IPS-15b (cell line): Measurements from ENCODE around the gene ARMC12.

Source experiments
- H3K27me3 ChIP-seq: one replicate; pipeline ENCODE4 v1.6.1; 2013; ENCODE audit warnings: low read length; ENCODE audit not compliant: control insufficient read depth, insufficient read depth
- H3K36me3 ChIP-seq: one replicate; pipeline ENCODE4 v1.6.1; 2013; ENCODE audit warnings: low read length; ENCODE audit not compliant: control insufficient read depth, insufficient read depth
- H3K4me1 ChIP-seq: one replicate; pipeline ENCODE4 v1.6.1; 2013; ENCODE audit warnings: mild to moderate bottlenecking, low read length; ENCODE audit not compliant: control insufficient read depth, insufficient read depth
- H3K4me3 ChIP-seq: one replicate; pipeline ENCODE4 v1.5.1; 2013; ENCODE audit warnings: low read depth, low read length
- H3K9ac ChIP-seq: one replicate; pipeline ENCODE4 v1.6.1; 2013; ENCODE audit warnings: low read depth, mild to moderate bottlenecking, low read length
- H3K9me3 ChIP-seq: one replicate; pipeline ENCODE4 v1.6.1; 2013; ENCODE audit warnings: mild to moderate bottlenecking, low read length; ENCODE audit not compliant: control insufficient read depth, insufficient read depth

ARMC12 gene

DNA sequence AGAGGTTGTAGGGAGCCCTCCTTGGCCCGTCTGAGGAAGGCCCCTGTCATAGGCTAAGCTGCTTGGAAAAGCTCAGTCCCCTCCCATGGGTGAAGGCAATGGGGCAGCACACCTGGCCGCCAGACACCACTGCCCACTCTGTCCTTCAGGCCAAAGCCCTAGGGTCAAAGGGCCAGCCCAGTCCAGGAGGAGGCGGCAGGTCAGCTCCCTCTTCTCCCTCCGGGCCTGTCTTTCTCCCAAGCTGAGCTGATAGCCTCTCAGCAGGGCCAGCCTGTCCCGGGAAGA lies 34.5 kb downstream of the ARMC12 start:
- Histone ChIP-seq H3K4me1 (no peaks in the 10 kb centered on the region), H3K9me3 (no peaks in the 10 kb centered on the region), H3K27me3 (no peaks in the 10 kb centered on the region), H3K4me3 (no peak overlapping the region), H3K9ac (no peak overlapping the region), H3K36me3 (no peaks in the 10 kb centered on the region)

DNA sequence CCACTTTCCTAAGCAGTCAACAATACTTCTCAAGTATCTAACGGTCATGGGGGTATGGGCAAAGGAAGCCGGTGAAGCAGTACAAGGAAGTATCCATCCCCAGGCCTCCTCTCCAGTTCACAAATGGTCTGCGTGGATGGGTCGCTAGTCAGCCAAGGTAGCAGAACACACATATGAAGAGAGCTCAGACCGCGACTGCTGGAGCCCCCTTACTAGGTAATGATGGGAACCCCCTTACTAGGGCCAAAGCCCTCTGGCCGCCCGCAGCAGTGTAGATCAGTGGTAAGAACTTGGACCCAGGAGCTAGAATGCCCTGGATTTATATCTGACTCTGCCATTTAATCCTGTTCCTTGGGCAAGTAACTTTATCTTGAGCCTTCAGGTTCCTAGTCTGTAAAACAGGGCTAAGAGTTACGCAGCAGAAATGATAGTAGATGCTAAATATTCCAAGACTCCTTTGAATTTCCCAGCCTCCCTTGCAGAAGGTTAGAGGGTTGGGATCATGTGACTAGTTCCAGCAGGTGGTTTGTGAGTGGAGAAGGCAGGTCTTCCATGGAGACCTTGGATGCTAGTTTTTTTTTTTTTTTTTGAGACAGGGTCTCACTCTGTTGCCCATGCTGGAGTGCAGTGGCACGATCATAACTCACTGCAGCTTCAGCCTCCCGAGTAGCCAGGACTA lies 37.4 kb downstream of the ARMC12 start:
- no peaks in the 10 kb centered on the region for H3K36me3 ChIP-seq
- H3K27me3 ChIP-seq = peaks cover 7% of the 10 kb centered on the region
- H3K9ac ChIP-seq = no peak overlapping the region
- H3K9me3 ChIP-seq = no peaks in the 10 kb centered on the region
- H3K4me1 ChIP-seq = no peaks in the 10 kb centered on the region
- no peak overlapping the region for H3K4me3 ChIP-seq

- Histone ChIP-seq H3K4me1 (no peaks in the 10 kb centered on the region), H3K36me3 (no peaks in the 10 kb centered on the region), H3K9ac (no peak overlapping the region), H3K9me3 (no peaks in the 10 kb centered on the region), H3K4me3 (no peak overlapping the region), H3K27me3 (peaks cover 7% of the 10 kb centered on the region)
Observed at GRCh38 chr6:35775031-35775430, 38.2 kb downstream of the ARMC12 start.

- Histone ChIP-seq H3K4me3 (peak within 1 kb of the TSS; percentile 59), H3K4me1 (no peaks in the 10 kb centered on the region), H3K27me3 (peaks cover 7% of the 10 kb centered on the region), H3K9ac (peak within 1 kb of the TSS; percentile 60), H3K9me3 (no peaks in the 10 kb centered on the region), H3K36me3 (no peaks in the 10 kb centered on the region)
Observed at GRCh38 chr6:35776364-35777215, 39.8 kb downstream of the ARMC12 start, which contains the start of gene CLPSL2. TSS of gene CLPSL2 (plus strand) at chr6:35776598. CDS start at chr6:35776619, 21 bp downstream.

DNA sequence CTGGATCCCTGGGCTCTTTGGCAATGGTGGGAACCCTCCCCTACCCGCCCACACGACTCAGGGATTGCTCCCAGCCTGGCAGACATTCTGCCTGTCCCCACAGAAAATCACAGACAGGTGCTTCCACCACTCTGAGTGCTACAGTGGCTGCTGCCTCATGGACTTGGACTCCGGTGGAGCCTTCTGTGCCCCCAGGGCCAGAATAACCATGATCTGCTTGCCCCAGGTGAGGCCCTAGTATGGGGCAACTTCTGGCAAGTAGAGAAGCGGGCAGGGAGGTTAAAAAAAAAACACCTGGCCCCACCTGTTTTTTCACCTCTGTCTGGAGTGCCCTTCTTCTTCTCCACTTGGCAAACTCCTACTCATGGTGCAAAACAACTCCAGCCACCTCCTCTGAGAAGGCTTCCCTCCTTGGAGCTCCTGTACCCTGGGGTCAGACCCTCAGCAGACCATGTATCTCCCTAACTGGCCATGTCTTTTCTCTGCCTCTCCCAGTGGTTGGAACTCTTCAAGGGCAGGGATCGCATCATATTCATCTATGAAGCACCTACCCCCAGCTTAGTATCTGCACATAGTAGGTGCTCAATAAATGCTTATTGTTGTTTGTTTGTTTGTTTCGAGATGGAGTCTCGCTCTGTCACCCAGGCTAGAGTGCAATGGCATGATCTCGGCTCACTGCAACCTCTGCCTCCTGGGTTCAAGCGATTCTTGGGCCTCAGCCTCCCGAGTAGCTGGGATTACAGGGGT lies 40.7 kb downstream of the ARMC12 start:
- Histone ChIP-seq H3K9me3 (no peaks in the 10 kb centered on the region), H3K27me3 (peaks cover 7% of the 10 kb centered on the region), H3K36me3 (no peaks in the 10 kb centered on the region), H3K4me3 (no peak overlapping the region), H3K4me1 (no peaks in the 10 kb centered on the region), H3K9ac (no peak overlapping the region)

- H3K36me3 ChIP-seq = no peaks in the 10 kb centered on the region
- peaks cover 7% of the 10 kb centered on the region for H3K27me3 ChIP-seq
- H3K9me3 ChIP-seq = no peaks in the 10 kb centered on the region
- H3K9ac ChIP-seq = no peak overlapping the region
- H3K4me3 ChIP-seq = no peak overlapping the region
- no peaks in the 10 kb centered on the region for H3K4me1 ChIP-seq
Observed at GRCh38 chr6:35778437-35778836, 41.6 kb downstream of the ARMC12 start.

- no peaks in the 10 kb centered on the region for H3K4me1 ChIP-seq
- peaks cover 7% of the 10 kb centered on the region for H3K27me3 ChIP-seq
- H3K4me3 ChIP-seq = no peak within 1 kb of the TSS
- H3K9ac ChIP-seq = no peak within 1 kb of the TSS
- no peaks in the 10 kb centered on the region for H3K36me3 ChIP-seq
- H3K9me3 ChIP-seq = no peaks in the 10 kb centered on the region
Observed at GRCh38 chr6:35780719-35781118, 43.9 kb downstream of the ARMC12 start, which contains the start of gene CLPSL1. TSS of gene CLPSL1 (plus strand) at chr6:35781019. CDS start at chr6:35781111, 92 bp downstream.

DNA sequence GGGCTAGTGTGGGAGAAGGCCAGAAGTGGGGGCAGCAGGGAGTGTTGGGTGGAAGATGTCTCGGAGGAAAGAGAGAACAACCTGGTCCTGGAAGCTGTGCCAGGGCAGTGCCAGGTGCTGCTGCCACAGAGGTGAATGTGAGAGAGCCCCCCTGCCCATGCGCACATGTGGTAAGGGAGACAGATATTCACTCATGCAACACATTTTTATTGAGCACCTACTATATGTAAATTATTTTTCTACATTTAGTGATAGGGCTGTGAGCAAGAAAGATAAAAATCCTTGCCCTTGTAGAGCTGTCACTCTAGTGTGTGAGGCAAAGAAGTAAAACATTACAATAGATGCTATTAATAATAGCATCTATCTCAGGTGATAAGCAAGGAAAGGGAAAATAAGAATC lies 44.5 kb downstream of the ARMC12 start:
- Histone ChIP-seq H3K4me1 (no peaks in the 10 kb centered on the region), H3K4me3 (no peak overlapping the region), H3K9me3 (no peaks in the 10 kb centered on the region), H3K27me3 (peaks cover 7% of the 10 kb centered on the region), H3K36me3 (no peaks in the 10 kb centered on the region), H3K9ac (no peak overlapping the region)

DNA sequence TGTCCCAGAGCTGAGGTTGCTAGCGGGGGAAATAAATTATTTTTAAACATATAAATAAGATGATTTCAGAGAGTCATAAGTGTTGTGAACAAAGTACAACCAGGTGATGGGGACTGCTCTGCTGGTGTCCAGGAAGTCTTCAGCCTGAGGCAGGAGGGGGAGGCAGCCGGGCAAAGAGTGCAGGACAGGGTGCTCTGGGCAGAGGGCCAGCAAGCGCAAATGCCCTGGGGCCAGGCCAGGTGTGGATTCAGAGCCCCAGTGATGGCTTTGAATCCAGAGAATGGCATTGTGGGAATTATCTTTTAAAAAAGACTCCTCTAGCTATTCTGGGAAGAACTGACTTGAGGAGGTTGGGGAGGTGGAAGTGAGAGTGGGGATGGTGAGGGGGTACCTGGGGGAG lies 45.6 kb downstream of the ARMC12 start:
- H3K9me3 ChIP-seq = no peaks in the 10 kb centered on the region
- no peak overlapping the region for H3K4me3 ChIP-seq

GRCh38 chr6:35784200-35784599 lies 47.4 kb downstream of the ARMC12 start:
- no peak overlapping the region for H3K9ac ChIP-seq
- no peaks in the 10 kb centered on the region for H3K36me3 ChIP-seq
- H3K27me3 ChIP-seq = peaks cover 5% of the 10 kb centered on the region
- no peaks in the 10 kb centered on the region for H3K4me1 ChIP-seq
- no peaks in the 10 kb centered on the region for H3K9me3 ChIP-seq
- no peak overlapping the region for H3K4me3 ChIP-seq

More for the DNA sequence above, 45.6 kb downstream of the ARMC12 start:
- H3K36me3 ChIP-seq = no peaks in the 10 kb centered on the region
- no peaks in the 10 kb centered on the region for H3K4me1 ChIP-seq
- no peak overlapping the region for H3K9ac ChIP-seq
- peaks cover 2% of the 10 kb centered on the region for H3K27me3 ChIP-seq

DNA sequence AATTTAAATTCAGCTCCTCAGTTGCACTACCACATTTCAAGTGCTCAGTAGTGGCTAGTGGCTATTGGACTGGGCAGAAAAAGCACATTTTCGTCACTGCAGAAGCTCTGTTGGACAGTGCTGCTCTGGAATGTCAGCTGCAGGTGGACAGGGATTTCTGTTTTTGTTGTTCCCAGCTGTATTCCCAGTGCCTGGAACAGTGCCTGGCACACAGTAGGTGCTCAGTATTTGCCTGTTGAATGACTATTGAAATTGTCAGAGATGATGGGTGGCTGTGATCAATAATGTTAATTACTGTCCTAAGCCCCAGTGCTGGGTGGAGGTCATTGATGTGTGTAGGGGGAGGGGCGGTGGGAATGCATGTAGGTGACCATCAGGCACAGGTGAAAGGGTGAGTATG lies 49.4 kb downstream of the ARMC12 start:
- Histone ChIP-seq H3K9me3 (no peaks in the 10 kb centered on the region), H3K27me3 (peaks cover 5% of the 10 kb centered on the region), H3K4me1 (no peaks in the 10 kb centered on the region), H3K9ac (no peak overlapping the region), H3K4me3 (no peak overlapping the region), H3K36me3 (no peaks in the 10 kb centered on the region)
